PC-9 (cell line): Measurements from ENCODE around the gene TNFSF13B. TPM values are rescaled to one million over a fixed set of nuclear protein-coding genes. Genes with fewer than 3 reads are reported as not detected.

Experiments used
- BruUV-seq: library from RNA; stranded (reverse); fragments of 400-500 nt; replicated peaks from 2 replicates; lab custom pipeline; 2021; lab: Mats Ljungman, UMichigan
- CTCF ChIA-PET: fragments of 300-600 bp; sonication (Branson Sonifier 250); formaldehyde crosslinking; loops from one replicate; lab custom pipeline; 2022; ENCODE audit warnings: antibody characterized with exemption; lab: Charles Lee
- POLR2A ChIA-PET: fragments of 300-600 bp; sonication (Branson Sonifier 250); formaldehyde crosslinking; loops from one replicate; lab custom pipeline; 2022; ENCODE audit warnings: antibody characterized with exemption; ENCODE audit not compliant: unreplicated experiment; lab: Charles Lee
- DNase-seq, 2 experiments: peaks; one replicate each; pipeline versions ENCODE4 v3.0.0 to v3.0.0-alpha.2; 2015 to 2022; ENCODE audit warnings: mixed read lengths in 1 of 2
- H2AFZ ChIP-seq: fragments of 200-600 bp; sonication (generic); 2 replicates; pipeline ENCODE4 v1.8.1; 2017; ENCODE audit warnings: antibody characterized with exemption
- H3F3A ChIP-seq: fragments of 200-600 bp; sonication (generic); 2 replicates; pipeline ENCODE4 v1.8.1; 2017; ENCODE audit warnings: antibody characterized with exemption, mild to moderate bottlenecking, low read depth; ENCODE audit not compliant: insufficient read depth
- H3K27ac ChIP-seq: fragments of 200-600 bp; sonication (generic); 2 replicates; pipeline ENCODE4 v1.6.1; 2016; ENCODE audit warnings: mixed run types
- H3K27me3 ChIP-seq: fragments of 200-600 bp; sonication (generic); 2 replicates; pipeline ENCODE4 v1.6.1; 2016; ENCODE audit warnings: low read depth, mixed run types; ENCODE audit not compliant: insufficient read depth
- H3K36me3 ChIP-seq: fragments of 200-600 bp; sonication (generic); 2 replicates; pipeline ENCODE4 v1.6.1; 2016; ENCODE audit warnings: low read depth, mixed run types
- H3K4me1 ChIP-seq: fragments of 200-600 bp; sonication (generic); replicated peaks from 2 replicates; pipeline ENCODE4 v1.6.1; 2016; ENCODE audit warnings: mixed run types; ENCODE audit not compliant: insufficient read depth
- H3K4me2 ChIP-seq: fragments of 200-600 bp; sonication (generic); 2 replicates; pipeline ENCODE4 v1.6.1; 2017; ENCODE audit warnings: mixed run types
- H3K4me3 ChIP-seq: fragments of 200-600 bp; sonication (generic); 2 replicates; pipeline ENCODE4 v1.6.1; 2016; ENCODE audit warnings: mixed run types
- H3K79me2 ChIP-seq: fragments of 200-600 bp; sonication (generic); 2 replicates; pipeline ENCODE4 v1.6.1; 2017; ENCODE audit warnings: low read depth, mixed run types
- H3K9me2 ChIP-seq: fragments of 200-600 bp; sonication (generic); 2 replicates; pipeline ENCODE4 v1.8.1; 2017; ENCODE audit warnings: mild to moderate bottlenecking; ENCODE audit not compliant: insufficient read depth
- H3K9me3 ChIP-seq: fragments of 200-600 bp; sonication (generic); 2 replicates; pipeline ENCODE4 v1.8.1; 2016; ENCODE audit warnings: low read depth; ENCODE audit not compliant: insufficient read depth
- H4K20me1 ChIP-seq: fragments of 200-600 bp; sonication (generic); 2 replicates; pipeline ENCODE4 v1.8.1; 2017; ENCODE audit not compliant: insufficient read depth
- EZH2 ChIP-seq: fragments of 200-600 bp; sonication (generic); IDR thresholded peaks from 2 replicates; pipeline ENCODE4 v1.8.0; 2017; ENCODE audit warnings: antibody characterized with exemption, low read depth
- intact Hi-C: fragments of 100-400 bp; cut with micrococcal nuclease; formaldehyde crosslinking; loops from one replicate; pipeline ENCODE4 v1.10.0; 2022; ENCODE audit not compliant: unreplicated experiment
- total RNA-seq: library from RNA; stranded (reverse); gene quantifications from 2 replicates; pipeline ENCODE4 v1.2.3, GENCODE V29; 2021
- TF ChIP-seq, protein P1 (sequence below): fragments of 200-600 bp; sonication (generic); conservative IDR thresholded peaks from 2 replicates; pipeline ENCODE4 v1.6.1; 2017; ENCODE audit warnings: mixed run types, antibody characterized with exemption, mild to moderate bottlenecking, moderate library complexity

The TNFSF13B gene
- total RNA-seq, 1 experiment from 2014 or later: 2.0 TPM

DNA sequence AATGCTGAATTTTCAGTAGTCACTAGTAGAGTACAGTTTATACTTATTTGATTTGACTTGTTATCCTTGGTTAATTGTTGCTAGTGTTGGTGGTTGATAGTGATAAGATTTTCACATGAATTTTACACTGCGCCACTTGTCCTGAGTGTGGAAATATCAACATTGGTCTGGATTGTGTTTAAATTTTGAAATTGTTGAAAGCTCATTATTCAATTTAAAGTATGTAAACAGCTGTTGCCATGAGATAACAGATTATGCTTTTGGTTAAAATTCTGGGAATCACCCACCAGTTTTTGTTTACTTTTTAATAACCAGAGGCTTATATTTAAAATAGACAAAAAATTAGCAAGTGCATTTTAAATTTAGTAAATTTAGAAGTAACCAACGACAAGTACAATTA is 12.3 kb upstream of the TNFSF13B start:
- DNase-seq: no peak
- no peaks in the 10 kb centered on the region for H4K20me1 ChIP-seq
- no peaks in the 10 kb centered on the region for H3K79me2 ChIP-seq
- no peak overlapping the region for H2AFZ ChIP-seq
- no peaks in the 10 kb centered on the region for H3K4me1 ChIP-seq
- no peaks in the 10 kb centered on the region for H3K9me3 ChIP-seq
- TF ChIP-seq EZH2: no peak
- TF ChIP-seq, protein P1, sequence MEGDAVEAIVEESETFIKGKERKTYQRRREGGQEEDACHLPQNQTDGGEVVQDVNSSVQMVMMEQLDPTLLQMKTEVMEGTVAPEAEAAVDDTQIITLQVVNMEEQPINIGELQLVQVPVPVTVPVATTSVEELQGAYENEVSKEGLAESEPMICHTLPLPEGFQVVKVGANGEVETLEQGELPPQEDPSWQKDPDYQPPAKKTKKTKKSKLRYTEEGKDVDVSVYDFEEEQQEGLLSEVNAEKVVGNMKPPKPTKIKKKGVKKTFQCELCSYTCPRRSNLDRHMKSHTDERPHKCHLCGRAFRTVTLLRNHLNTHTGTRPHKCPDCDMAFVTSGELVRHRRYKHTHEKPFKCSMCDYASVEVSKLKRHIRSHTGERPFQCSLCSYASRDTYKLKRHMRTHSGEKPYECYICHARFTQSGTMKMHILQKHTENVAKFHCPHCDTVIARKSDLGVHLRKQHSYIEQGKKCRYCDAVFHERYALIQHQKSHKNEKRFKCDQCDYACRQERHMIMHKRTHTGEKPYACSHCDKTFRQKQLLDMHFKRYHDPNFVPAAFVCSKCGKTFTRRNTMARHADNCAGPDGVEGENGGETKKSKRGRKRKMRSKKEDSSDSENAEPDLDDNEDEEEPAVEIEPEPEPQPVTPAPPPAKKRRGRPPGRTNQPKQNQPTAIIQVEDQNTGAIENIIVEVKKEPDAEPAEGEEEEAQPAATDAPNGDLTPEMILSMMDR: no peak
- H3K27me3 ChIP-seq: no peaks in the 10 kb centered on the region
- POLR2A ChIA-PET: no interaction called here
- no peaks in the 10 kb centered on the region; the same call in 1 of the 2 replicates for H3K9me2 ChIP-seq
- BruUV-seq: no TSS peak
- H3K4me2 ChIP-seq: no peak overlapping the region
- no peak overlapping the region for H3K4me3 ChIP-seq
- intact Hi-C loops: no loop called here
- no peak overlapping the region for H3K27ac ChIP-seq
- CTCF ChIA-PET: no interaction called here
- no peaks in the 10 kb centered on the region for H3K36me3 ChIP-seq
- no peaks in the 10 kb centered on the region for H3F3A ChIP-seq

DNA sequence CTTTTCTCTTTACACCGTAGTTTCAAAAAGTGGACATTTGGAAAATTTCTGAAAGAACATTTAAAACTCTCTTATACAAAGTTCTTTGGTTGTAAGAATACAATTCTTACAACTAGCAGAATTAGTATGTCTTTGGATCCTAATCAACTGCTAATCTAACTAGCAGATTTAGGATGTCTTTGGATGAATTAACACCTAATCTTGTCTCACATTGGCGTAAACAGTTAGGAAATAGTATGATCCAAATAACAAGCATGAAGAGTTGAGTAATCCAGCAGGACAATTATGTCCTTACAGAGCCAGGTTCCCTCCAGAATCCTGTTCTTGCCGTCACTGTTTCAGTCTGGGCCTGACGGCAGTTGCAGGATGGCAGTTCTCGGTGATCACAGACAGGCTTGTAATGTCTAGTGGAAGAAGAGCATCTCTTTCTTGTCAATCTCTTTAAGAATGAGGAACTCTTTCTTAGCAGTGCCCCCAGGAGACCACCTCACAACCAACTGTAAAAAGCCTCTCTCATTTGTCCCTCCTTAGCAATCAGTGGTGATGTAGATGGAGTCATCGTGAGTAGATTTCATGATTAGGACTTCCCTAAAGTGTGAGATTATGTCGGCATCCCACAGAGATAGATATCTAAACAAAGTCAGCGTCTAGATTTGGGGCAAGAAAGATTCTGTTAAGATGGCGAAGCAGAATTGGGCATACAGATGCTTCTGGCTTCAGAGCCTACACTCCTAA is 5.7 kb upstream of the TNFSF13B start:
- ChIA-PET POLR2A (no interaction called here), CTCF (no interaction called here)
- no TSS peak for BruUV-seq

DNA sequence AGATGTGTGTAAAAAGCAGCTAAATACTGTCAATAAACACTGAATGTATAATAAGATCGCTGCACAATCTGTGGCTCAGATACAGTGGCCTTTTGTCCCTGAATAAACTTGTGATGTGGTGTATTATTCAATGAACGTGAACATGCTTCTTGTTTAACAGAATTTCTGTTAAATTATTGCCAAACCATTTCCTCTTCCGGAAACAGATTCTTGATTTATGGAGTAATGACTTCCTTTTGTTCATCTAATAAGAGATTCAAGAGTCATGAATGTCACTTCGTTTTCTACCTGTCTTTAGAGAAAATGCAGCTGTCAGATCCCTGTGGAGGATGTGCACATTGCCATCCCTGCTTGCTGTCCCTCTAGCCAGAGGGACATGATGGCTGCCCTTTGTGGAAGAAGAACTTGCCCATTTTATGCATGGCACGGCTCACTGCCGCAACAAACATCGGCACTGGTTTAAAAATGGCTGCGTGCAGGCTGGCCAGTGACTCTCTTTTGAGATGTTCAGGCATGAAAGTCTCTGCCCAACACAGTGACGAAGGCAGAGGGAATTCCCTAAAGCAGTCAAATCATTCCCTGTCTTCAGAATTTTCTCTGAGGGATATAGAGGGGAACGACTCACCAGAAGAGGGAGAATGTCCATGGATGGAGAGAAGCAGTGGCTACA is 3.1 kb upstream of the TNFSF13B start:
- POLR2A ChIA-PET: no interaction called here
- no peaks in the 10 kb centered on the region for H4K20me1 ChIP-seq
- no peaks in the 10 kb centered on the region for H3K9me3 ChIP-seq
- DNase-seq: no peak
- no peak overlapping the region for H3K4me2 ChIP-seq
- TF ChIP-seq, protein P1: no peak
- TF ChIP-seq EZH2: no peak
- no peak overlapping the region for H3K4me3 ChIP-seq
- no peak overlapping the region for H3K27ac ChIP-seq
- H2AFZ ChIP-seq: no peak overlapping the region
- no peaks in the 10 kb centered on the region for H3K9me2 ChIP-seq
- no peaks in the 10 kb centered on the region for H3K36me3 ChIP-seq
- no peaks in the 10 kb centered on the region for H3K4me1 ChIP-seq
- no peaks in the 10 kb centered on the region for H3K27me3 ChIP-seq
- CTCF ChIA-PET: no interaction called here
- intact Hi-C loops: no loop called here
- H3F3A ChIP-seq: no peaks in the 10 kb centered on the region; the same call in 1 of the 2 replicates
- no peaks in the 10 kb centered on the region for H3K79me2 ChIP-seq
- BruUV-seq: no TSS peak

More for the DNA sequence above, 5.7 kb upstream of the TNFSF13B start:
- Histone ChIP-seq H4K20me1 (no peaks in the 10 kb centered on the region), H3F3A (no peaks in the 10 kb centered on the region; the same call in 1 of the 2 replicates), H2AFZ (no peak overlapping the region), H3K4me1 (no peaks in the 10 kb centered on the region), H3K27me3 (no peaks in the 10 kb centered on the region), H3K9me3 (no peaks in the 10 kb centered on the region), H3K36me3 (no peaks in the 10 kb centered on the region), H3K4me3 (no peak overlapping the region), H3K9me2 (no peaks in the 10 kb centered on the region), H3K4me2 (no peak overlapping the region), H3K79me2 (no peaks in the 10 kb centered on the region), H3K27ac (no peak overlapping the region)
- intact Hi-C loops: no loop called here
- DNase-seq: no peak
- no peak for TF ChIP-seq EZH2
- TF ChIP-seq, protein P1: no peak
